Neural crest cell (in vitro differentiated cells): ENCODE measurements around the gene JHY. TPM values are rescaled to one million over a fixed set of nuclear protein-coding genes. Genes with fewer than 3 reads are reported as not detected.

Experiments used
- DNase-seq: peaks from one replicate; pipeline ENCODE4 v3.0.0; 2021; ENCODE audit warnings: low read depth, mixed read lengths, low spot score
- H3K27ac Mint-ChIP-seq: one replicate; pipeline ENCODE4 v1.8.0; 2021; ENCODE audit warnings: mild to moderate bottlenecking, mixed read lengths; ENCODE audit not compliant: unreplicated experiment
- H3K27me3 Mint-ChIP-seq: 2 replicates; pipeline ENCODE4 v1.8.0; 2021; ENCODE audit warnings: low read depth, mild to moderate bottlenecking, mixed read lengths
- H3K36me3 Mint-ChIP-seq: 2 replicates; pipeline ENCODE4 v1.8.0; 2021; ENCODE audit warnings: low read depth, mild to moderate bottlenecking, mixed read lengths
- H3K4me1 Mint-ChIP-seq: 2 replicates; pipeline ENCODE4 v1.8.0; 2021; ENCODE audit warnings: mixed read lengths
- H3K4me3 Mint-ChIP-seq: one replicate; pipeline ENCODE4 v1.8.0; 2021; ENCODE audit warnings: mild to moderate bottlenecking, mixed read lengths
- H3K9me3 Mint-ChIP-seq: 2 replicates; pipeline ENCODE4 v1.8.0; 2021; ENCODE audit warnings: mixed read lengths
- total RNA-seq: library from RNA; stranded (reverse); gene quantifications from 2 replicates; pipeline ENCODE4 v1.2.1, GENCODE V29; 2021
- TF ChIP-seq, protein P1 (sequence below): fragments of 200-600 bp; sonication (generic); conservative IDR thresholded peaks from 2 replicates; pipeline ENCODE4 v1.5.0; 2021; ENCODE audit warnings: antibody characterized with exemption, mild to moderate bottlenecking

The JHY gene
- total RNA-seq, 1 donor from 2014 or later = 1.9 TPM

- H3K36me3 Mint-ChIP-seq = peaks cover 4% of the 10 kb centered on the region
- peak overlapping the region; percentile 64 for H3K4me3 Mint-ChIP-seq
- H3K27me3 Mint-ChIP-seq = peaks cover 100% of the 10 kb centered on the region
- DNase-seq = no peak
- TF ChIP-seq, protein P1, sequence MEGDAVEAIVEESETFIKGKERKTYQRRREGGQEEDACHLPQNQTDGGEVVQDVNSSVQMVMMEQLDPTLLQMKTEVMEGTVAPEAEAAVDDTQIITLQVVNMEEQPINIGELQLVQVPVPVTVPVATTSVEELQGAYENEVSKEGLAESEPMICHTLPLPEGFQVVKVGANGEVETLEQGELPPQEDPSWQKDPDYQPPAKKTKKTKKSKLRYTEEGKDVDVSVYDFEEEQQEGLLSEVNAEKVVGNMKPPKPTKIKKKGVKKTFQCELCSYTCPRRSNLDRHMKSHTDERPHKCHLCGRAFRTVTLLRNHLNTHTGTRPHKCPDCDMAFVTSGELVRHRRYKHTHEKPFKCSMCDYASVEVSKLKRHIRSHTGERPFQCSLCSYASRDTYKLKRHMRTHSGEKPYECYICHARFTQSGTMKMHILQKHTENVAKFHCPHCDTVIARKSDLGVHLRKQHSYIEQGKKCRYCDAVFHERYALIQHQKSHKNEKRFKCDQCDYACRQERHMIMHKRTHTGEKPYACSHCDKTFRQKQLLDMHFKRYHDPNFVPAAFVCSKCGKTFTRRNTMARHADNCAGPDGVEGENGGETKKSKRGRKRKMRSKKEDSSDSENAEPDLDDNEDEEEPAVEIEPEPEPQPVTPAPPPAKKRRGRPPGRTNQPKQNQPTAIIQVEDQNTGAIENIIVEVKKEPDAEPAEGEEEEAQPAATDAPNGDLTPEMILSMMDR = no peak
- H3K9me3 Mint-ChIP-seq = no peaks in the 10 kb centered on the region
- peaks cover 20% of the 10 kb centered on the region for H3K4me1 Mint-ChIP-seq
- no peak overlapping the region for H3K27ac Mint-ChIP-seq
These were observed 94.3 kb downstream of the JHY start for GRCh38 chr11:122976734-122977469.

DNA sequence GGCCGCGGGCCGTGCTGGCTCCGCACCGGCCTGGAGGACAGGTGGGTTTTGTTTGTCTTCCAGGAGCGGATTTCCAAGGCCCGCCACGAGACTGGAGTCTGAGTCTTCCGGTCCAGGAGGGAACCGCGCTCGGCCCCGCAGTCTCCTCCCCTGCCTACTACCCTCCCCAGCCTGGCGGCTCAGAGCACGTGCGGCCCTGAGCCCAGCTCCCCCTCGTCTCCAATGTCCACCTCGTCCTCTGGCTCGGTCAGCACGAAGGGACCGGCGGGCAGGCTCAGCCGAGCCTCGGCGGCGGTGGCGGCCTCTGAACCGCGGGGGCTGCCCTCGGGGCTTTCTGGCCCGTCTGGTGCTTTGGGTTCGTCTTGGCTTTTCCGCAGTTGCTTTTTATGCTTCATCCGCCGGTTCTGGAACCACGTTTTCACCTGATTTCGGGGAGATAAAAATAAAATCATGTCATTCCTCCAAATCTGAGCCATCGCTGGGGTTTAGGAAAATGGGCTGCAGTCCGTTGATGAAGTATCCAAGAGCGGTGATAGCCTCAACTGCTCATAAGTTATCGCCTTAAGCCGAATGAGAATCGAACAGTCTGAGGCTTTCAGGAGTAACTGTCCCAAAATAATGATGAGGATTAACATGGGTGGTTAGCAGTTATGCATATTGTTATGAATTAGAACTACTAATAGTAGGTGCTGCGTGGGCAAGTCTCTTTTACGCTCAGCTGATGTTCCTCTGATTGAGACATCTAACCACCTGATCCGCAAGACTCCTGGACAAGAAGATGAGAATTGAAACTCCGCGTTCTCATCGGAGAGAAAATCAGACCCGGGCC, 95.1 kb downstream of the JHY start:
- H3K36me3 Mint-ChIP-seq = peaks cover 4% of the 10 kb centered on the region
- TF ChIP-seq, protein P1 = no peak
- no peak overlapping the region for H3K4me3 Mint-ChIP-seq
- peaks cover 100% of the 10 kb centered on the region for H3K27me3 Mint-ChIP-seq
- H3K4me1 Mint-ChIP-seq = peaks cover 20% of the 10 kb centered on the region
- no peak overlapping the region for H3K27ac Mint-ChIP-seq
- no peaks in the 10 kb centered on the region for H3K9me3 Mint-ChIP-seq
- DNase-seq = peak; percentile 9

DNA sequence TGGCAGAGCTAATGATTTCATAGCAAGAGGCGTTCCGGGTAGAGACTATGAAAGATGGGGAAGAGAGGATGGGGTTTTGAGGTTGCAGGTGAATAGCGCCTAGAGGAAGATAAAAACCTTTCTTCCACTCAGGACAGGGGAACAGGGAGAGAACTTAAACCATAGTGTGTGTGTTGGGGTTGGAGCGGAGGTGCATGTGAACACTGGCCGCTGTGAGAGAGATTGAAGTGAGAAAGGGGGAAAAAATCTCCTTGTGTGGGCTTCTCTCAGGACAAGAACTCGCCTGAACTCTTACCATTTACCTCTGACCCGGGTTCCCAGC, 95.7 kb downstream of the JHY start:
- Mint-ChIP-seq H3K27ac (no peak overlapping the region), H3K36me3 (peaks cover 4% of the 10 kb centered on the region), H3K4me1 (peaks cover 20% of the 10 kb centered on the region), H3K27me3 (peaks cover 100% of the 10 kb centered on the region), H3K9me3 (no peaks in the 10 kb centered on the region), H3K4me3 (peak overlapping the region; percentile 32)
- TF ChIP-seq, protein P1 = no peak
- DNase-seq = no peak

DNA sequence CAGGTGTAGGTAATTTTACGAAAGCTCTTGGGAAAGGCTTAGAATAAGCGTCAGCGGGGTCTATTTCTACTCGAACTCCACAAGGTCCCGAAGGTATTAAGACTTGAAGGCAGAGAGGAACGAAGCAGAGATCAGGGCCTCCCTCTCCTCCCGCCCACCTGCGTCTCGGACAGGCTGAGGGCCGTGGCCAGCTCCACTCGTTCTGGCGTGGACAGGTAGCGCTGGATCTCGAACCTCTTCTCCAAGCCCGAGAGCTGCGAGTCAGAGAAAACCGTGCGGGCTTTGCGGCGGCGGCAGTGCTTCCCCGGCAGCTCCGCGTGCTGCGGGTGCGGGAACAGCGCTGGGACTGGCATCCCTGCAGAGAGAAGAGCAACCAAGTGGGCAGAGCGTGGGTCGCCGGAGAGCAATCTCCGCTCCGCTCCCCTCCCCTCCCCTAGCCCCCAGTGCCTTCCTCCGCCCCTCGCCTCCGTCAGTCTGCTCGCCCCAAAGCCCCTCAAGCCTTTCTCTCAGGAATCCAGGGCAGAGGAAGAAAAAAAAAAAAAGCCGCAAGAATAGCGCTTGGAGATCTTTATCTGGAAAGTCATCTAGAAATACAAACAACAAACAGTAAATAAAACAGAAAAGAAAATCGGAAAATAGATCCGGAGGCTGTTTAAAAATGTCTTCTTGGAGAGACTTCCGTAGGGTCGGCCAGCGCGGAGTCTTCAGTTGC, 96.7 kb downstream of the JHY start:
- DNase-seq = no peak
- H3K9me3 Mint-ChIP-seq = no peaks in the 10 kb centered on the region

More for the DNA sequence above, 96.7 kb downstream of the JHY start:
- TF ChIP-seq, protein P1 = no peak
- H3K27ac Mint-ChIP-seq = no peak overlapping the region
- peaks cover 100% of the 10 kb centered on the region for H3K27me3 Mint-ChIP-seq
- peak overlapping the region; percentile 14 for H3K4me3 Mint-ChIP-seq
- peaks cover 20% of the 10 kb centered on the region for H3K4me1 Mint-ChIP-seq
- peaks cover 4% of the 10 kb centered on the region for H3K36me3 Mint-ChIP-seq
